HT-29 (cell line): ENCODE results near the gene ZNF236. TPM values are rescaled to one million over a fixed set of nuclear protein-coding genes. Genes with fewer than 3 reads are reported as not detected.
"Not testable (repeated sequence)": the region's sequence is repeated elsewhere in the genome, so short reads cannot be mapped to it uniquely, and the experiment has no call there.

Experiments used
- DNase-seq: peaks from one replicate; pipeline ENCODE4 v3.0.0-alpha.2; 2015; ENCODE audit warnings: low spot score
- total RNA-seq: library from RNA; depleted of rRNA; stranded (reverse); fragments of >200 nt; shearing (Covaris generic); gene quantifications from 2 replicates; pipeline ENCODE4 v1.2.3, GENCODE V29; 2014

ZNF236 gene
- total RNA-seq, 1 experiment from 2014 or later = 6.6 TPM

DNA sequence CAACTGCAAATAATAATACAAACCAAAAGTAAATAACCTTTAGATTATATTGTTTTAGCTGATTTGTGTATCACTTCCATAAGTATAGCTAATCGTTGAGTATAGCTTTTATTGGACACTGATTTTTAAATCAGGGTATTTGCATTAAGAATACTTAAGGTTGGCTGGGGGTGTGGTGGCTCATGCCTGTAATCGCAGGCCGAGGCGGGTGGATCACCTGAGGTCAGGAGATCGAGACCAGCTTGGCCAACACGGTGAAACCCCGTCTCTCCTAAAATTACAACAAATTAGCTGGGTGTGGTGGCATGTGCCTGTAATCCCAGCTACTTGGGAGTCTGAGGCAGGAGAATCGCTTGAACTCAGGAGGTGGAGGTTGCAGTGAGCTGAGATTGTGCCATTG lies 122.0 kb downstream of the ZNF236 start:
- DNase-seq = not testable (repeated sequence)

DNA sequence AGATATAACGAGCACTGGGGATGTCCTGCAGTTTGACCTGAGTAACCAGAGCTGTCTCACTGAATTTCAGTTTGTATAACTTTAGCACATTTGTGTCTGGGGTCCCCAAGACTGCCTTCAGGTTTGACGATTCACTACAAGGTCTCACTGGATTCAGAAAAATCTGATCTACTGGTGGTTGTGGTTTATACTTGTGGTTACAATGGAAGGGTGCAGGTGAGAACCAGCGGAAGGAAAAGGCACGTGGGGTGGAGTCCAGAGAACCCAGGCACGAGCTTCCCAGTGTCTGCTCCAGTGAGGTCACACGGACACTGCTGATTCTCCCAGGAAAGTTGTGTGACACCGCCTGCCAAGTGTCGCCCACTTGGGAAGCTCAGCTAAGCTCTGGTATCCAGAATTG lies 126.0 kb downstream of the ZNF236 start:
- no peak for DNase-seq

DNA sequence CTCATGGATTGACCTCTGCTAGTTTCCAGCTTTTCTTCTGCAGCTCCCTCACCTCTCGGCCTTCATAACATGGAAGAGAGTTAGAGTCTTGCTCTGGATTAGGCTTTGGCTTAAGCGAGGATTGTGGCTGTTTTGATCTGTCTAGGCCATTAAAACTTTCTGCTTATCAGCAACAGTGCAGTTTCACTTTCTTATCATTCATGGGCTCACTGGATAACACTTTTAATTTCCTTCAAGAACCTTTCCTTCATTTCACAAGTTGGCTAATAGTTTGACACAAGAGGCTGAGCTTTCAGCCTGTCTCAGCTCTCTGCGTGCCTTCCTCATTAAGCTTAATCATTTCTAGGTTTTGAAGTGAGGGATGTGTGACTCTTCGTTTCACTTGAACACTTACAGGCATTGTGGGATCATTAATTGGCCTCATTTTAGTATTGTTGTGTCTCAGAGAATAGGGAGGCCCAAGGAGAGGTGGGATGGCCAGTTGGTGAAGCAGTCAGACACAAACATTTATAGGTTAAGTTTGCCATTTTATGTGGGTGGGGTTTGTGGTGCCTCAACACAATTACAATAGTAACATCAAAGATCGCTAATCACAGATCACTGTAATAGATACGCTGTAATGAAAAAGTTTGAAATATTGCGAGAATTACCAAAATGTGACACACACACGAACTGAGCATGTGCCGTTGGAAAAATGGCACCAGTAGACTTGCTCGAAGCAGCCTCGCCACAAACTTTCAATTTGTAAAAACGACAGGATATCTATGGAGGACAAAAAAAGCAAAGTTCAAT lies 129.3 kb downstream of the ZNF236 start:
- DNase-seq = no peak

DNA sequence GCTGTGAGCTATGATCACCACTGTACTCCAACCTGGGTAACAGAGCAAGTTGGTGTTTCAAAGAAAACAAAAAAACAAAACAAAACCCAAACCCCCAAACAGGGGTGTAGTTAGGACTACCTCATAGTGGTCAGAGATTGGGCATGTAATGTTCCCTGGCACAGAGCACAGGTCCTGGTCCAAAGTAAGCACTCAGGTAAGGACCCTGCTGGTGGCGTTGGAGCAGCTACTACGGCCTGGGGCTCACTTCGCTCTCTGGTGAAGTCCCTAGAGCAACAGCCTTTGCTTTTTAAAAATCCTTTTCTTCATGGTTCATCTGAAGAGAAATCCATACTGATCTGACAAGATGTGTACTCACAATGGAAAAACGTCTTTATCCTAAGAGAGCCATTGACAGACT lies 130.4 kb downstream of the ZNF236 start:
- no peak for DNase-seq

DNA sequence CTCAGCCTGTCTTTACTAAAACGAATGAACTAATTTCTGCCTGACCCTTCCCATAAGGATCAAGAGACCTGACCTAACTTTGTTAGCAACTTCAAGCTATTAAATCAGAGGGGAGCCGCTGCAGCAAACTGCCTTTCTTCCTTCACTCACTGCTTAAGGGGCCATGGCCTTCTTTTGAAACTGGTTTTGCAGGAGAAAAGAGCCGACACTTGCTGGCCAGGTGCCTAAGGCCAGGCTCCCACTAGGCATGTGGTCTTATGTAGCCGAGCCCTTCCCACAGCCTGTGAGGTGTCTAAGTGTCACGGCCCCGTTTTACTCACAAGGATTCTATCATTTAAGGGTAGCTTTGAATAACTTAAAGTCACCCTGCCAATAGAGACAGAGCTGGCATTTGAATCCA lies 130.8 kb downstream of the ZNF236 start:
- no peak for DNase-seq

DNA sequence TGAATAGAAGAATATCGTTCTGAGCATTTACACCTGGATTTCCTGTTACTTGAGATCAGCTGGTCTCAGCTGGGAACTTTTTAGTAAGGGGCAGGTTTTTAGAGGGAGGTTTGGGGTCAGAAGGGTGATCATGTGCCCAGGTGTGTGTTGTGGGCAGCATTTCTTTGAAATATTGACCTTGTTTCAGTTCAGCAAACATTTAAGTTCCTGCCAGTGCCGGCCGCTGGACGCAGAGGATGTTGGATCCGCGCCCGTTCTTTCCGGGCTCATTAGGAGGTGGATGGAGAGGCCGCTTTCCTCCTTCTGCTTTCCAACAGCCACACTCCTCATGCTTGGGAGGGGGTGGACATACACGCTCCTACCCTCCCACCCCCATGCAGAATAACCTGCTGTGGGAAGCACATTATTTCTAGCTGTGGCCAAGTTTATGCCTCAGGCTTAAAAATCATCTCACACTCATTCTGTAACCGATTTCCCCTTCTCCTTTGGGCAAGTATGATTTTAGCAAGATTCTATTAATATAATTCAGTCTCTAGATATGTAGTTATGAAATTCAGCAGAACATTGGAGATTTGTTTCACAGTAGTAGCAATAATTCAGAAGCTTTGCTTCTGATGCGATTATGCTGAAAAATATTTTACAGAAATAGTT lies 131.4 kb downstream of the ZNF236 start:
- no peak for DNase-seq

DNA sequence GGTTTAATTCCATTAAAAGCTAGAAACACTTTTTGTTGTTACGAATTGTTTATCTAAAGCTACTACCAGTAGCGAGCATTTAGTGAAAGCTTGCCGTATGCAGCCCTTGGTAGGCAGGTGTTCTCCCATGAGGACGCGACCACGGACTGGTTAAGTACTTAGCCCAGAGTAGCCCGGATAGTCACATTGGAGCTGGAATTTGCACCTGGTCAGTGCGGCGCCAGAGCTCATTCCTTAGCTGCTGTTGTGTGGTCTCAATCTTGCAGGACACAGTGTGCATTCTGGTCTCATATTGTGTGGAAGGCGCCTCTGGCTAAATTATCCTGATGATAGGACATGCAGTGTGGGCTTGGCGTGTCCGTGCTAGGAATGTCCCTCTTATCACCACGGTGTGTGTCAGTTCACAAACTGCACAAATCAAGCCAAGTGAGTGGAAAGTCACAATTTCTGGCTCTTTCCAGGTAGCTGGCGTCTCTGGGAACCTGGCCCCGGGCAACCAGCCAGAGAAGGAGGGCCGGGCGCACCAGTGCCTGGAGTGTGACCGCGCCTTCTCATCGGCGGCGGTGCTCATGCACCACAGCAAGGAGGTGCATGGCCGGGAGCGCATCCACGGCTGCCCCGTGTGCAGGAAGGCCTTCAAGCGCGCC lies 133.3 kb downstream of the ZNF236 start:
- no peak for DNase-seq

DNA sequence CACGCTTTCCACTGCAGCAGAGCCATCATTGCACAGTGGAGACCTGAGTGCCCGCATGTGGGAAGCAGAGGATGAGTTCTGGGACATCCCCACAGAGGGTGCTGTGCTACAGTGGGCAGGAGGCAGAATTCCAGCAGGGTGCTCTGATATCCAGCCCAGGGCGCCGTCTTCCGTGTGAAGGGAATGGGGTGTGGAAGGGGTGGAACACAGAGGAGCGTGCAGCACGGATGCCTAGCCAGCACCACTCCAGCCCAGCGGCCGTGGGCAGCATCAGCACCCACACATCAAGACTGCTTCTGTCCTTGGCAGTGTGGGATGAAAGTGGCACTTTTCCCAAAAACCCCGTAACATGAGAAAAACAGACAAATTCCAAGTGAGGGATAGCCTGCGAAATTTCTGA lies 134.3 kb downstream of the ZNF236 start:
- DNase-seq = no peak

DNA sequence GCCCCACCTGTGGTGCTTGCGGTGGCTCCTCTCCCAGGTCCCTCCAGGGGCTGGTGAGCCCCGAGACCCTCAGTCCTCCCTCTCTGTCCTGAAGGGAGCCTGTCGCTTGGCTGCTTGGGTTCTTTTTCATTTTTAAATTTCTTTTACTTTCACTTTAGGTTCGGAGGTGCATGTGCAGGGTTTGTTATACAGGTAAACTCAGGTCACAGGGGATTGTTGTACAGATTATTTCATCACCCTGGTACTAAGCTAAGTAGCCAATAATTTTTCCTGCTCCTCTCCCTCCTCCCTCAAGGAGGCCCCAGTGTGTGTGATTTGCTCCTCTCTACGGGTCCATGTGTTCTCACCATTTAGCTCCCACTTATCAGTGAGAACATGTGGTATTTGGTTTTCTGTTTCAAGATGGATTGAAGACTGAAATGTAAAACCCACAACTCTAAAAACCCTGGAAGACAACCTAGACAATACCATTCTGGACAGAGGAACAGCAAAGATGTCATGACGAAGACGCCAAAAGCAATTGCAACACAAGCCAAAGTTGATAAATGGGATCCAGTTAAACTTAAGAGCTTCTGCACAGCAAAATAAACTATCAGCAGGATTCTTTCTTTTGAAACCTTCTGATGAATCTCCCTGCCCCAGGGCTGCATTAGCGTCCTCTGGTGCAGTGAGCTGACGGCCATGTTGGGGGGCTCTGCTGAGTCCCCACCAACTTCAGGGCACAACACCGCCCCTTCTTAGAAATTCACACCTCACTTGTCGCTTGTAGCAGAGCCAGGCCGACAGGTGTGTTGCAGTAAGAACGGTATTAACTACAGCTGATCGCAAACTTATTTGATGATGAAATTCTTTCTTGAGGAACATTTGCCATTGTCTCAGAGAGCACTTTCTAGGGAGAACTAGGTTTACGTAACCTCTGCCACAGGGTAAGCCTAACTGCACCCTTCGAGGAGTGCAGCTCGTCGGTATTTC lies 135.3 kb downstream of the ZNF236 start:
- DNase-seq = no peak

DNA sequence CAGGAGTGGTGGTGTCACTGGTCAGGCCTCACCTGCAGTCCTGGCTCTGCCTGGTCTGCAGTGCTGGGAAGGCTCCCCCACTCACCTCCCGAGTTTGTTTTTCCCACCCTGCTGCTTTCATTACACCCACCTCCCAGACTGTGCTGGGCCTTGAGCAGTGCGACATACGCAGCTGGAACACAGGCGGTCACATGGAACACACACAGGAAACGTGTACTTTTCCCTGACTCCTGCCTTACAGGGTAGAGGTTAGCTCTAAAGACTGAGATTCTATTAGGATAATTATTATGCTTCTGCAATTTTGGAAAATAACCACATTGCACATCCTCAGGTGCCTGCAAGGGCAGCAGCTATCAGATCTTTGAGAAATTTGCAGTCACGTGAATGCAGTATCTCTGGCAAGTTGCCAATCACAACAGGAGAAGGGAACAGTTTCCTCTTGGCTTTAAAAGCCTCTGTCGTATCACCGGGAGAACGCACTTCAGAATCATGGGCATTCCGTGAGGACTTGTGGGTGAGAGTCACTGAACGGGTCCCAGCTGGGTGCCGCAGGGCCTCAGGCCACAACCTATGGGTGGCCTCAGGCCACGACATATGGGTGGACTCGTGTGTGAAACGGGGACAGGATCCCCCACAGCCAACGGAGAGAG lies 136.5 kb downstream of the ZNF236 start:
- no peak for DNase-seq

DNA sequence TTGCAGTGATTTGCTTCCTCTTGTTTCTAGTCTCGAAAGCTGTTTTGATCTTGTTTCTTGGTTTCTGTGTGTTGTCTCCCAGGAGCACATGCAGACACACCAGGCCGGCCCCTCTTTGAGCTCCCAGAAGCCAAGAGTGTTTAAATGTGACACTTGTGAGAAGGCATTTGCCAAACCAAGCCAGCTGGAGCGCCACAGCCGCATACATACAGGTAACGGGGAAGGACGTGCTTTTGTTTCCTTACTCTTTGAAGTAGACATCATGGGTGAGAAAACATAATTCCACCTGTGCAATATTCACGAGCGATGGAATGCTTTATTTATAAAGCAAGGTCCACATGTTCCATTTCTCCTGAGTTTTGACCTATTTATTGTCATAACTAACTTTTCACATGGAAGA lies 137.2 kb downstream of the ZNF236 start:
- DNase-seq = no peak

DNA sequence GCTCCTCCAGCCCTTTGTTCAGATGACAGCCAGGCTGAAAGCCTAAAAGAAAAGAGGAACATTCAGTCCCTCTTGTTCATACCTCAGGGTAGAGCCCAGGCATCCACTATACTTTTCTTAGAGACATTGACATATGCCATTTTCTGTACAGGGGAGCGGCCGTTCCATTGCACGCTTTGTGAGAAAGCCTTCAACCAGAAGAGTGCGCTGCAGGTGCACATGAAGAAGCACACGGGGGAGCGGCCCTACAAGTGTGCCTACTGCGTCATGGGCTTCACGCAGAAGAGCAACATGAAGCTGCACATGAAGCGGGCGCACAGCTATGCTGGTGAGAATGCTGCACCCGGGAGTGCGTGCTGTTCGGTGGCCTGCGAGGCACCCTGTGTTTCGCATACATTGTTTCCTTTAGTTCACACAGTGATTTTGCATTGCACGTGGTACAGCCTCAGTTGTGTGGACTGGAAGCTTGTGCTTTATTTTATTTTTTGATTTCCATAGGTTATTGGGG lies 138.2 kb downstream of the ZNF236 start:
- DNase-seq = no peak

DNA sequence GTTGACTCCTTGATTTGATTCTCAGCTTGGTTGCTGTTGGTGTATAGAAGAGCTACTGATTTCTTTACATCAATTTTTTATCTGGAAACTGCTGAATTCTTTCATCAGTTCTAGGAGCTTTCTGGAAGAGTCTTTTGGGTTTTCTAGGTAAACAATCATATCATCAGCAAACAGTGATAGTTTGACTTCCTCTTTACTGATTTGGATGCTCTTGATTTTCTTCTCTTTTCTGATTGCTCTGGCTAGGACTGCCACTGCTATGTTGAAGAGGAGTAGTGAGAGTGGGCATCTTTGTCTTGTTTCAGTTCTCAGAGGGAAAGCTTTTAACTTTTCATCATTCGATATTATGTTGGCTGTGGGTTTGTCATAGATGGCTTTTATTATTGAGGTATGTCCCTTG lies 140.5 kb downstream of the ZNF236 start:
- DNase-seq = no peak

DNA sequence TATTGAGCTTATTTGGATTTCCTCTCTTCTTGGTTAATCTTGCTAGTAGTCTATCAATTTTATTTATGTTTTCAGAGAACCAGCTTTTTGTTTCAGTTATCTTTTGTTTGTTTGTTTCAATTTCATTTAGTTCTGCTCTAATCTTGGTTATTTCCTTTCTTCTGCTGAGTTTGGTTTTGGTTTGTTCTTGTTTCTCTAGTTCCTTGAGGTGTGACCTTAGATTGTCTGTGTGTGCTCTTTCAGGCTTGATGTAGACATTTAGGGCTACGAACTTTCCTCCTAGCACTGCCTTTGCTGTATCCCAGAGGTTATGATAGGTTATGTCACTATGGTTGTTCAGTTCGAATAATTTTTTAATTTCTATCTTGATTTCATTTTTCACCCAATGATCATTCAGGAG lies 141.6 kb downstream of the ZNF236 start:
- no peak for DNase-seq

DNA sequence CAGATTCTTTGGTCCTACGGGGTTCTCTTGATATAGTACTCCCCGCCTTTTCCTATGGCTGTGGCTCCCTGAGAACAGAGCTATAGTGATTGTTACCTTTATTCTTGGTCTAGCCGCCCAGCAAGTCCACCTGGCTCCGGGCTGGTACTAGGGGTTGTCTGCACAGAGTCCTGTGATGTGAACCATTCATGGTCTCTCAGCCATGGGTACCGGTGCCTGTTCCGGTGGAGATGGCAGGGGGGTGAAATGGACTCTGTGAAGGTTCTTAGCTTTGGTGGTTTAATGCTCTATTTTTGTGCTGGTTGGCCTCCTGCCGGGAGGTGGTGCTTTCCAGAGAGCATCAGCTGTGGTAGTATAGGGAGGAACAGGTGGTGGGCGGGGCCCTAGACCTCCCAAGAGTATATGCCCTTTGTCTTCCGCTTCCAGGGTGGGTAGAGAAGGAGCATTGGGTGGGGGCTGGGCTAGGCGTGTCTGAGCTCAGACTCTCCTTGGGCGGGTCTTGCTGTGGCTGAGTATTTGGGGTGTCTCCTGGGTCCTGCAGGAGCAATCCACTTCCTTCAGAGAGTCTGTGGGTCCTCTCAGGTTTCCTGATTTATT lies 143.3 kb downstream of the ZNF236 start:
- not testable (repeated sequence) for DNase-seq

DNA sequence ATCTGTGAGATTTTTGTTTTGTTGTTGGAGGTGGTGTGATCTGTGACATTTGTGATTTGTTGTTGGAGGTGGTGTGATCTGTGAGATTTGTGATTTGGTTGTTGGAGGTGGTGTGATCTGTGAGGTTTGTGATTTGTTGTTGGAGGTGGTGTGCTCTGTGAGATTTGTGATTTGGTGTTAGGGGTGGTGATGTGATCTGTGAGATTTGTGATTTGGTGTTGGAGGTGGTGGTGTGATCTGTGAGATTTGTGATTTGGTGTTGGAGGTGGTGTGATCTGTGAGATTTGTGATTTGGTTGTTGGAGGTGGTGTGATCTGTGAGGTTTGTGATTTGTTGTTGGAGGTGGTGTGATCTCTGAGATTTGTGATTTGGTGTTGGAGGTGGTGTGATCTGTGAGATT lies 144.9 kb downstream of the ZNF236 start:
- not testable (repeated sequence) for DNase-seq

DNA sequence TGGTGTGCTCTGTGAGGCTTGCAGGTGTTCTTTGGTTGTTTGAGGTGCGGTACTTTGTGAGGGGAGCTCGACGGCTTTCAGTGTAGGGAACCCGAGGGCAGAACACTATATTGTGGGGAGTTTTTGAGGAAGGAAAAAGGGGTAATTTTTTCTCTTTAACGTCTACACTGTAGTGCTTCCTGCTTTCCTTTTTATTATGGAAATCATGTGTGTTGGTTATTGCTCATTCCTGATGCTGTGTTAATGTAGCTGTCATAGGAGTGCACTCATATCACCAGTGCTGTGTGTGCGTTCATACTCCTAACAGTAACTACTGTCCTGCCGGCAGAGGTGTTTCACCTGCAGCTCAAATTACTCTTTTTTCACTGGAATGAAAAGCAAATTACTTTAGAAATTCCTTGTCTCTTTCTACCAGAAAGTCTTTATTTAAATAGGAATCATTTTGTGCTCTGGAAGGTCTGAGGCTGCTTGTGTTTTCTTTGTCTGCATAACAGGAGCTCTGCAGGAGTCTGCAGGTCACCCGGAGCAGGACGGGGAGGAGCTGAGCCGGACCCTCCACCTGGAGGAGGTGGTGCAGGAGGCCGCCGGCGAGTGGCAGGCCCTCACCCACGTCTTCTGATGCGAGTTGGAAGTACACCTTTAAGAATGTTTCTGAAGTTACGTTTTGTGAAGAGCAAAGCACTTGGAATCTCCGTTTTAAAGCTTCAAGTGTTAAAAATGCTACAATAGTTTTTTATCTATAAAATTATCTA lies 145.5 kb downstream of the ZNF236 start:
- DNase-seq = no peak

DNA sequence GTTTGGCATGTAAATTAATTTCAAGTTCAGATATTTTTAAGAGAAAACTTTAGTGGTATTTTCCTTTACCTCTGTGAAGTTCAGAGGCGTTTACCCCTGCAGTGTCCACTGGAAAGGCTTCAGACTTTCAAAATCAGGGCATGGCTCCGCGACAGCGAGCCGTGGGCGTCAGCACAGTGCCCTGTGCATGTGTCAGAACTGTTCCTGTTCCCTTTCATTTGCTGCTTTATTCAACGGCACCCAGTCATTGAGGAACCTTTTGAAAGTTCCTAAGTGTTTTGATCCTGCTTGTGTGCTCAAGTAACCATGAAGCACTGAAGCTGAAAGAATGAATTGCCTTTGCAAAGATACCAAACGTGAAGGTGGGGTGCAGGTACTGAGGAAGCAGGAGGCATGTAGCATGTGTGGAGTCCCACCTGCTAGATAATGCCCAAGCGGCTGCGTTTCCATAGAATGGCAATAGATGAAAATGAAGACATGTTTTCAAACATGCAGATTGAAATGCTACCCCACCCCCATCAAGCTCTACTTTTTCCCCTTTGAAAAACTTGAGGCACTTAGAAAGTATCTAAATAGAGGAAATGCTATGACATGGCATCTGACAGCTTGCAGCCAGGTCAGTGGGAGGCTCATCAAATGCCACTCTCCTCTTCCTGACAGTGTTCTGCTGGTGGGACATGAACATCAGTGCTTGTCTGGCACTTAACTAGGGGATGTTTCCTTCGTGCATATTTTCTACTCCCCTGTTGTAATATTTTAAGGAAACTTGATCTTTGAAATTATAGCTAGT lies 148.6 kb downstream of the ZNF236 start:
- DNase-seq = no peak

DNA sequence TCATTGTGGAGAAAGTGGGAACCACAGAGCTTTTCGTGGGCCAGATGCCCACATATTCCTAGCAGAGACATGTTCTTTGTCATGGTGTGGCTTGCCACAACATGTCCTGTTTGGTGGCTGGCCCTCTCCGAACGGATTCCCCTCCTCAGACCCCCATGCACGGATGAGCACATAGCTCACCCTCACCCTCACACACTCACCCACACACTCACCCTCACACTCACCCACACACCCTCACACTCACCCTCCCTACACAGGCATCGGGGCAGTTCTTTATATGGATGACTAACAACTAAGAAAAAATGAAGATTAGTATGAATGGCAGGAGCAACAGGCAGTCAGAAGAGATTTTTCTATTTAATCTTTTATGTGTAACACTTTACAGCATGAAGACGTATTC lies 149.9 kb downstream of the ZNF236 start:
- no peak for DNase-seq
